NB4 (cell line): ENCODE results near the gene CCDC24.

Experiments used
- CTCF ChIP-seq: IDR thresholded peaks from one replicate; pipeline ENCODE4 v1.5.1; 2012; ENCODE audit warnings: low read depth, low read length
- MAX ChIP-seq: IDR thresholded peaks from 2 replicates; pipeline ENCODE4 v1.6.1; 2011; ENCODE audit warnings: low read depth, low read length

DNA sequence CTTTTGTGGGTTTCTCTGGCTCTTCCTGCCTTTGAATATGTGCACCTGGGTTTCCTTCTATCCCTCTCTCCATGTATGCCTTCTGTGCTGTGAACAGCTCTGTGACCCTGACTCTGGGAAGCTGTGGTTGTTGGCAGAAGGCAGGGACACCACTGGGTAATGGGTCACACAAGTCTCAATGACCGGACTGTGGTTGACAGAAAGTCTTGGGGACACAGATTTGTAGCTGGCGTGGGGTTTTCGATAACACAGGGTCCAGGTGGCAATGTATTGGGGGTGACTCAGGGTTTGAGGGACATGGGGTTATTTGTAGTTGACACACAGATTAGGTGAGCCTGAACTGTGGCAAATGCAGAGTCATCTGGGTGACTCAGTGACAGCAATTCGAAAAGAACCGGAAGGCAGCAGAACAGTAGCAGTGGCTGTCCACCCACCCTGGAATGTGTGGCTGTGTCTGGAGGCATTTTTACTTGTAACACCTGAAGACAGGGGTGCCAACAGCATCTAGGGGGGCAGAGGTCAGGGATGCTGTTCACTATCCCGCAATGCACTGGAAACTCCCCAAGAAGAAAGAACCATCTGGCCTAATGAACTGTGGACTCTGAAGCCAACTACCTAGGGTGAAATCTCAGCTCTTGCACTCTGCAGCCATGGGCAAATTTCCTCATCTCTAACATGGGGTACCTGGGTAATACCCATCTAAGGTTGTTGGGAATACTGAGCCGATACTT is 52.8 kb downstream of the CCDC24 start:
- TF ChIP-seq CTCF (no peak), MAX (no peak)
